HG02763 (cell line): ENCODE measurements around the gene FGD5.

Source experiments
- ATAC-seq: cut with Tn5 transposase; IDR thresholded peaks from one replicate; pipeline ENCODE4 v1.9.1; 2021; ENCODE audit warnings: mild to moderate bottlenecking, moderate library complexity; ENCODE audit not compliant: unreplicated experiment

The FGD5 gene

DNA sequence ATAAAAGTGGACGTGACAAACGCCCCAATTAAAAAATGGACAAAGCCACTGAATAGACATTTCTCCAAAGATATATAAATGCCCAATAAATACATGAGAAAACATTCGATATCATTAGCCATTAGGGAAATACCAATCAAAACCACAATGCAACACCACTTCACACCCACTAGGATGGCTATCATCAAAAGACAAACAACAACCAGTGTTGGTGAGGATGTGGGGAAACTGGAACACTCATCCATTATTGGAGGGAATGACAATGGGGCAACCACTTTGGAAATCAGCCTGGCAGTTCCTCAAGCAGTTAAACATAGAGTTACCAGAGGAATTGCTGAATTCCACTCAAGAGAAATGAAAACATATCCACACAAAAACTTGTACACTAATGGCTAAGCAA, 32.4 kb upstream of the FGD5 start:
- no peak for ATAC-seq

- no peak for ATAC-seq
Observed at GRCh38 chr3:14787630-14788029, 31.1 kb upstream of the FGD5 start.

GRCh38 chr3:14788644-14789043, 30.1 kb upstream of the FGD5 start:
- ATAC-seq = no peak

DNA sequence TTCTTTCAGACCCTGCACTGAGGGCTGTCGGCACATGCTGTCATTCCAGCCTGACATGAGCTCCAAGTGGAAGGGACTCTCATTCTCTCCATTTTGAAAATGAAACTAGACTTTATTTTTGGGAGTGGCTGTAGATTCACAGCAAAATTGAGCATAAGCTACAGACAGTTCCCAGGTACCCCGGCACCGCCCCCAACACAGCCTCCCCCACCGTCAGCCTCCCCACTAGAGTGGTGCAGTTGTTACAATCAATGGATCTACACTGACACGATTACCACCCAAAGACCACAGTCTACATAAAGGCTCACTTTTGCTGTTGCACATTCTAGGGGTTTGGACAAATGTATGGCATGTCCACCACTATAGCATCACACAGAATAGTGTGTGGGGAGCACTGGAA, 29.5 kb upstream of the FGD5 start:
- no peak for ATAC-seq

DNA sequence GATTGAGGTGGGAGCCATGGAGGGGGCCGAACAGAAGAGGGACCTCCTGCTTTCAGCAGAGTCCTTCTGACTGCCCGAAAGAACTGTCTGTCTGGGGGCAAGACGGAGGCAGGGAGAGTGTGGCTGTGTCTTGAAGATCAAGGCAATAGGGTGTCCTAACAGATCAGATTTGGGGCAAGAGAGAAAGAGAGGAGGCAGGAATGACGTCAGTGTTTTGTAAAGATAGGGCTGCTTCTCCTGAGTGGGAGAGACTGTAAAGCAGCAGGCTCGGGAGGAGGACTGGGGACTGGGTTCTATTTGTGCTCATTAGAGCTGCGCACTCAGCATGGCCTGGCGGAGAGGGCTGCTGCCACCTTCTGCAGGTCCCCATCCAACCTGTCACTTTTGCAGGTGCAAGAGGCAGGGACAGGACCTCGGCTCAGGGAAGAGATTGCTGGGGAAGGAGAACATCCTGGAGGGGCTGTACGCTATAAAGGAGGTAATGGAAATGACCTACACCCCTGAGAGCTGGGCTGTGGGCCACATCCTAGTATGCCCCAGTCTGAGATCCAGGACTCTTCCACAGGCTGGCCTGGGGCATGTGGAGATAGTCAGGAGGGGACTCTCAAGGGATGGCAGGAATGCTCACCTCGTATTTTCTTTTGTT, 29.0 kb upstream of the FGD5 start:
- no peak for ATAC-seq

- ATAC-seq = no peak
Observed at GRCh38 chr3:14791343-14791945, 27.3 kb upstream of the FGD5 start.

GRCh38 chr3:14792691-14793121, 26.1 kb upstream of the FGD5 start:
- ATAC-seq = no peak

DNA sequence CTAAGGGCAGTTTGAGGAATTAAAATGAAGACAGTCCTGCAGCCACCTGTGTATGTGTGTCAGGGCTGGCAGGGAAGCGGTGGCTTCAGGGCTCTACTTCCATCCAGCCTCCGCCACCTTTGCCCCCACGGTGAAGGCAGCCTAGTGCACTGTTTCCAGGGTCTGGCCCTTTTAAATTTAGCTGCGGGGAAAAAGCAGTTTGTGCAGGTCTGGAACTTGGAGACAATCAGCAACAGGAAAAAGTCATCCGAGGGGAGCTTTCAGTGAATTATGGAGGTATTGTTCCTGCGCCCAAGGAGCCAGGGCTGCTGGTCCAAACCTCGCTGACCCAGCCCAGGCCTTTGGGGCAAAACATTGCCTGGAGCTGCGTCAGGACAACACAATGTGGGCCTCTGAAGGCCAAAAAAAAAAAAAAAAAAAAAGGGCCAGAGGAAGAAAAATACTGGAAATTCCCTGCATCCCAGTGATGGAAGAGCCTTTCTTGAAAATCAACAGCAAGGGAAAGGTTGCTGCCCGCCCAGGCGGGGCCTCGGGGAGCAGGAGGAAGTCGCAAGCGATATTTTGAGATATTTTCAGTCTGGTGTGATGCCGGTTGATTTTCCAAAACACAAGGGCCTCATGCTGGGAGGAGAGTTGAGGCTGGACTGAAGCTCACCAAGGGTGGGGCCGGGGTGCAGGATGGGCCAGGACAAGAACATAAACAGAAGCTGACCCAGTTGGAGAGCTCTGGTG, 25.5 kb upstream of the FGD5 start:
- no peak for ATAC-seq

- no peak for ATAC-seq
Observed at GRCh38 chr3:14793858-14794234, 24.9 kb upstream of the FGD5 start.

DNA sequence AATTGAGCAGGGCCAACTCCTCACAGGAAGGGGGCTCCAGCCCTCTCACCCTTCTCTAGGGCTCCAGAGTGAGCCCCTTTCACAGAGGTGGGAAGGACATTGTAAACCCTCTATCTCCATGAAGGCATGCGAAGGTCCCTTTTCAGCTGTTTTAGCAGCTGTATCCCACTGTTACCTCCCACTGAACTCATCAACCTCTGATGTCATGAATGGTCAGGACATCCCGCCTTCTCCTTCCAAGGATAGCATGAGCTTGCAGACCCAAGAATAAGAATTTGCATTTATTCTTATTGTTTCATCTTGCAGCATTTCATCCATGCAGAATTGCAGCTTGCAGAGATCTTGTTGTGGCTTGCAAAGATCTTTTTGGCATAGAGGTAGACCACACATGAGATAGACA, 24.3 kb upstream of the FGD5 start:
- ATAC-seq = no peak

GRCh38 chr3:14795996-14796395, 22.8 kb upstream of the FGD5 start:
- no peak for ATAC-seq

- ATAC-seq = no peak
Observed at GRCh38 chr3:14796403-14797077, 22.2 kb upstream of the FGD5 start.

GRCh38 chr3:14797731-14798130, 21.0 kb upstream of the FGD5 start:
- ATAC-seq = no peak

GRCh38 chr3:14798231-14798630, 20.5 kb upstream of the FGD5 start:
- no peak for ATAC-seq

DNA sequence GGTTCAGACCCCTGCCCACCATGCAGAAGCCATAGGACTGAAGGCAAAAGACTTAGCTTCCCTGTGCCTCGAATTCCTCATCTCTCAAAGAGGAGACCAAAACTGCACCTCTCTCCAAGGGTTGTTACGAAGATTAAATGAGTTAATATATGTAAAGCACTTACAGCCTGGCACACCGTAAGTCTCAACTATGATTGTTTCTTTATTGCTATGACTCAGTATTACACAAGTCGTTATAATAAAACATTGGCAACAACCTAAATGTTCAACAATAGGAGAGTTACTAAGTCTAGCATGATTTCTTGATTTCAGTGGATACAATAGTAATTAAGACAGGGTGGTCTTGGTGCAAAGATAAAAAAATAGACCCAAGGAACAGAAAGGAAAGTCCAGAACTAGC, 19.6 kb upstream of the FGD5 start:
- ATAC-seq = no peak

GRCh38 chr3:14801031-14801430, 17.7 kb upstream of the FGD5 start:
- ATAC-seq = no peak

DNA sequence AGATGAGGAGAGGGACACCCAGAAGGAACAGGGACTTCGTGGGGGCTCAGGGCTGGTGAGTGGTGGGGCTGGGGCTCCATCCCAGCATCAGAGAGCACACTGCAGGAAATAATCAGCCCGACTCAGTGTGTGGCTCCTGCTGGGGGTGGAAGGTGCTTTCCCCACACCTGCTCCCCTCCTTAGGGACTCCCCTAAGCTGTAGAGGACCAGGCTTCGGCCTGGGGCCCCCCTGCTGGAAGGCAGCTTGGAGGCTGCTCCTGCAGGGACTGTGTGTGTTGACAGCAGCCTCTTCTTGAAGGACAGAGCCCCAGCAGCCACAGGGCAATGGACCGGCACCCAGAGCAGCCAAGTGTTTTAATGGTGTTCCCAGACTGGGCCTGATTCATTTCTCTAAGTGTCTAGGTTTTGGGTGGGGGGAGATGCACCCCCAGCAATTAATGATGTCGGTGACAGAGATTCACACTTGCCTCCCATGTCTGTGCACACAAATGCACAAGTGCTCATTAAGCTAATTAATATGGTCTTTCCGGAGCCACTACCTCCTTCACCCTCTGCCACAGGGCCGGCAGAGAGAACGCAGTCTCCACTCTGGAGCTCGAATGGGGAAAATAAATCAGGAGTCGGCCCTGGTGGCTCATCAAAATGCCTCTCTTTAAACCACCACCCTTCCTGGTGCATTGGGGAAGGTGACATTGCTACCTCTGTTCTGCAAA, 16.9 kb upstream of the FGD5 start:
- no peak for ATAC-seq

- ATAC-seq = no peak
Observed at GRCh38 chr3:14802381-14802731, 16.4 kb upstream of the FGD5 start.

- ATAC-seq = no peak
Observed at GRCh38 chr3:14803101-14803980, 15.4 kb upstream of the FGD5 start.
